Thoracic aorta (tissue), 2 donors: ENCODE measurements around the gene GDPD5. TPM values are rescaled to one million over a fixed set of nuclear protein-coding genes. Genes with fewer than 3 reads are reported as not detected.

Source experiments
- ATAC-seq: fragments of 150-250 bp; one replicate; pipeline ENCODE4 v1.8.0; 2017; ENCODE audit warnings: low read depth; ENCODE audit not compliant: insufficient number of reproducible peaks, low FRiP score
- DNase-seq: peaks from one replicate; pipeline ENCODE4 v3.0.0-alpha.2; 2020; ENCODE audit warnings: low spot score
- H3K27ac ChIP-seq, 2 donors: fragments of 200-600 bp; sonication (generic); 1 replicate in 1 of 2; 2 replicates in 1 of 2; pipeline ENCODE4 v1.5.1; 2016; ENCODE audit warnings: mild to moderate bottlenecking in 2 of 2, moderate library complexity in 2 of 2
- H3K27me3 ChIP-seq: fragments of 200-600 bp; sonication (generic); replicated peaks from 2 replicates; pipeline ENCODE4 v1.6.0; 2016; ENCODE audit warnings: mild to moderate bottlenecking; ENCODE audit not compliant: insufficient read depth
- H3K36me3 ChIP-seq: fragments of 200-600 bp; sonication (generic); one replicate; pipeline ENCODE4 v1.5.1; 2016
- H3K4me1 ChIP-seq, 2 donors: fragments of 200-600 bp; sonication (generic); 1 replicate in 1 of 2; 2 replicates in 1 of 2; pipeline versions ENCODE4 v1.5.1 to v1.6.0; 2016; ENCODE audit warnings: low read depth in 2 of 2, mild to moderate bottlenecking in 1 of 2; ENCODE audit not compliant: control insufficient read depth in 1 of 2
- H3K4me3 ChIP-seq: fragments of 200-600 bp; sonication (generic); 2 replicates; pipeline ENCODE4 v1.5.1; 2016; ENCODE audit warnings: mild to moderate bottlenecking
- H3K9me3 ChIP-seq: fragments of 200-600 bp; sonication (generic); 2 replicates; pipeline ENCODE4 v1.5.1; 2016
- total RNA-seq, 2 donors: library from RNA; depleted of rRNA; stranded (reverse); fragments of >200 nt; gene quantifications; one replicate each; pipeline versions ENCODE4 v1.1.0 to v1.2.3, GENCODE V29; 2016
- TF ChIP-seq, protein P1 (sequence below): fragments of 200-600 bp; sonication (generic); IDR thresholded peaks from one replicate; pipeline ENCODE4 v1.5.1; 2019; ENCODE audit warnings: antibody characterized with exemption

The GDPD5 gene
- total RNA-seq, 2 donors from 2014 or later, result 30.8 to 34.9 TPM

DNA sequence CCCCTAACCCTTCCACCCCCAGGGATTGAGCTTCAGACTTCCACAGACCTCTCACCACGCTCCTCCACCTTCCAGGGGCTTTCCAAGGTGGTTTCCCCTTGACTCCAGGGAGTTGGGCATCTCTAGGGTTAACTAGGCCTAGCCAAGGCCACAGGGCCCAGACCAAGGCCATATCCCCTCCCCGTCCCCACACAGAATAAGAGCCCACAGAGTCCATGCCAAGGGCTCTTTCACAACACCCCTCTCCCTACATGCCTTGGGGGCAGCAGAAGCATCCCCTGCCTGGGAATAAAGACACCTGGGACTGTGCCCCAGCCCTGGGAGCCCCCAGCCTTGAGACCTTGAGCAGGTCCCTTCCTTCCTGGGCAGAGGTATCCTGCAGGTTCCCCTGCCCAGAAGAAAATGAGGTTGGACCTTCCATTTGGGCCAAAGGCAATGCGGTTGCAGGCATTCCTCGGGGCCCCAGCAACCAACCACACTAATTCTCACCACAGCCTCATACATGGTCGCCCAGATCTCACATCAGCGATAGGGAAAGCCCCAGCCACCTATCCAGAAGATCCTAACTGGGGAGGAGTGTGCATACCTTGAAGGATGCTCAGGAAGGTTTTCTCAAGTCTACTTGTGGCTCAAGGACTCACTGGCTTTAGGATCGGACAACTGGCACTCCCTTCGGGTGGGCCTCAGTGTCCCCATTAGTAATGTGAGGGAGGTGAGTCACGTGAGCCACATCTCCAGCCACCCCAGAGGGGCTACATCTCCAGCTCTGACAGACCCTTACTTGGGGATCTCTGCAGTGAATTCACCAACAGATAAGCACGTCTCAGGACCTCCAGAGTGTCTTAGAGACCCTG lies 1.7 kb downstream of the GDPD5 start:
- no peaks in the 10 kb centered on the region for H3K36me3 ChIP-seq
- DNase-seq (no peak), ATAC-seq (no peak)
- no peak overlapping the region for H3K27ac ChIP-seq
- TF ChIP-seq, protein P1, sequence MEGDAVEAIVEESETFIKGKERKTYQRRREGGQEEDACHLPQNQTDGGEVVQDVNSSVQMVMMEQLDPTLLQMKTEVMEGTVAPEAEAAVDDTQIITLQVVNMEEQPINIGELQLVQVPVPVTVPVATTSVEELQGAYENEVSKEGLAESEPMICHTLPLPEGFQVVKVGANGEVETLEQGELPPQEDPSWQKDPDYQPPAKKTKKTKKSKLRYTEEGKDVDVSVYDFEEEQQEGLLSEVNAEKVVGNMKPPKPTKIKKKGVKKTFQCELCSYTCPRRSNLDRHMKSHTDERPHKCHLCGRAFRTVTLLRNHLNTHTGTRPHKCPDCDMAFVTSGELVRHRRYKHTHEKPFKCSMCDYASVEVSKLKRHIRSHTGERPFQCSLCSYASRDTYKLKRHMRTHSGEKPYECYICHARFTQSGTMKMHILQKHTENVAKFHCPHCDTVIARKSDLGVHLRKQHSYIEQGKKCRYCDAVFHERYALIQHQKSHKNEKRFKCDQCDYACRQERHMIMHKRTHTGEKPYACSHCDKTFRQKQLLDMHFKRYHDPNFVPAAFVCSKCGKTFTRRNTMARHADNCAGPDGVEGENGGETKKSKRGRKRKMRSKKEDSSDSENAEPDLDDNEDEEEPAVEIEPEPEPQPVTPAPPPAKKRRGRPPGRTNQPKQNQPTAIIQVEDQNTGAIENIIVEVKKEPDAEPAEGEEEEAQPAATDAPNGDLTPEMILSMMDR, result no peak
- no peaks in the 10 kb centered on the region for H3K9me3 ChIP-seq
- H3K27me3 ChIP-seq, result no peaks in the 10 kb centered on the region
- peak overlapping the region; percentile 85 for H3K4me3 ChIP-seq
- H3K4me1 ChIP-seq, result peaks cover 3 to 48% of the 10 kb centered on the region in 2 donors

DNA sequence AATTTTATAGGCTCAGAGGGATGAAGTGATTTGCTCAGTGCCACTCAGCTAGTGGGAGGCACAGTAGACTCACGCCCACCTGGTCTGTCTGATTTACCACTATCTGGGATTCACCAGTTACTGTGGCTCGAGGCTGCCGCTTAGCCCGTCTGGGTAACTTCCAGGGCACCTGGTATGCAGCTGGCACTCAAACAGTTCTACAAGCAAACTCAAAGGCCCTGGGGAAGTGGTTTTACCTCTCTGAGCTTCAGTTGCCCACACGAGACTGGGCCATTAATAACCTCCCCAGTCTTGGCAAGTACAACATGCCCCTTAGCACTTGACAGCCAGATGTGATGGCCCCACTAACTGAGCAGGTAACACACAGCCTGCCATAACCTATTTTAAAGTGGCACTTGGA lies 2.6 kb downstream of the GDPD5 start:
- no peaks in the 10 kb centered on the region for H3K36me3 ChIP-seq
- H3K9me3 ChIP-seq, result no peaks in the 10 kb centered on the region
- H3K4me3 ChIP-seq, result no peak overlapping the region
- TF ChIP-seq, protein P1, result no peak
- ATAC-seq (no peak), DNase-seq (no peak)
- peaks cover 3 to 48% of the 10 kb centered on the region in 2 donors for H3K4me1 ChIP-seq
- H3K27ac ChIP-seq, result no peak overlapping the region
- H3K27me3 ChIP-seq, result no peaks in the 10 kb centered on the region

DNA sequence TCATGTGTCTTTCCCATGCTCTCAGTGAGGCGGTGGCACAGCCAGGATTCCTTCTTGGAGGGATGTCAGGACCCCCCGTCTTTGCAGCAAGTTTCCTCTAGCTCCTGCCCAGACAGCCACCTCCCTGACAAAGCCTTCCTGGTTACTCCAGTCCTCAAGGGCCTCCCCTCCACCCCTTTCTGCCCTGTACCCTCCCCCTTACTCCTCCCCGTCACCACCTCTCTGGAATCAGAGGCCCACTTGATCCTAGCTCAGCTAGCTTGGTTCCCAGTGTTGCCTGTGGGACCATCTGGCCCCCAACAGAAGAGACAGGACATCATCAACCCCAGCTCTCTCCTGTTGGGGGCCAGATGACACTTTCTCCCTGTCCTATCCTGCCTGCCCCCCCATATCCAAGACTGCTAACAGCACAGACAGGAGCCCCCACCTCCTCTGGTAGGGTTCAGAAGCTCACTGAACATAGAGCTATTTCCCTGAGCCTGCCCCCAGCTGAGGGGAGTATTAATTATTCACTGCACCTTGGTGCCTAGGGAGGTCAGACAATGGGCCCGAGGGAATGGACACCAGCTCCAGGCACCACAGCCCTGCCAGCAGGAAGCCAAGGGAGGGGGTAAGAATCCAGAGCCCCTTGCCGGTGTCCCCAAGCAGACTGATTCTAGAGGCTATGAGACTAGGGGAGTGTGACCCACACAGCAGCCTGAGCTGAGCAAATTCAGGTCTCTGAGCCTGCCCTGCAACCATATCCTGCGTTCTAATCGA lies 3.3 kb downstream of the GDPD5 start:
- TF ChIP-seq, protein P1, result no peak
- ATAC-seq (no peak), DNase-seq (no peak)
- H3K4me3 ChIP-seq, result no peak overlapping the region
- peaks cover 3 to 48% of the 10 kb centered on the region in 2 donors for H3K4me1 ChIP-seq
- no peaks in the 10 kb centered on the region for H3K36me3 ChIP-seq
- no peaks in the 10 kb centered on the region for H3K27me3 ChIP-seq
- no peaks in the 10 kb centered on the region for H3K9me3 ChIP-seq
- H3K27ac ChIP-seq, result no peak overlapping the region

DNA sequence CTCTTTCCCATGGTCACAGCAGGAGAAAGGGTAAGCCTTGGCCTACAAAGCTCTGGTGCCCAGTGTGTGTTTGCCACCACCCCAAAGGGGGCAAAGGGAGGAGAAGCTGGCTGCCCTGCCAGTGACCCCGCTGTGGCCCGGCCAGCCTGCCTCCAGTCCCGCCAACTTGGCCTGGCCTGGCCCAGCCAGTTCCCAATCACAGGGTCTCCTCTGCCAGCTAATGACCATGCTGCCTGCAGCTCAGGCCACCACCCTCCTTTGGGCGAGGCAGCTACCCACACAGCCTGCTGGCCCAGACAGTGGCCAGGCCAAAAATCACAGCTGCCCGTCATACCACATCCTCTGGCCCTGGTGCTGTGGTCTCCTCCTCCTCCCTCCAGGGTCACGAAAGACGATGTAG lies 5.1 kb downstream of the GDPD5 start:
- peak; percentile 19 for ATAC-seq
- H3K9me3 ChIP-seq, result no peaks in the 10 kb centered on the region
- H3K27ac ChIP-seq, result peak overlapping the region; percentile 74 to 82
- H3K4me3 ChIP-seq, result no peak overlapping the region
- H3K36me3 ChIP-seq, result no peaks in the 10 kb centered on the region
- peak; percentile 65 for DNase-seq
- no peaks in the 10 kb centered on the region for H3K27me3 ChIP-seq
- TF ChIP-seq, protein P1, result no peak
- H3K4me1 ChIP-seq, result peaks cover 3 to 48% of the 10 kb centered on the region in 2 donors
